B cell (primary cell): Measurements from ENCODE around the gene RNU4-1. TPM values are rescaled to one million over a fixed set of nuclear protein-coding genes. Genes with fewer than 3 reads are reported as not detected.

Experiments used
- ATAC-seq: fragments of 200-7000 bp; cut with Tn5 transposase; one replicate; pipeline ENCODE4 v1.10.0; 2021; ENCODE audit warnings: low read depth, mild to moderate bottlenecking, moderate number of reproducible peaks, moderate library complexity
- CTCF ChIA-PET: fragments of 350-600 bp; sonication (Branson Sonifier 250); formaldehyde crosslinking; loops from one replicate; lab custom pipeline; 2021; ENCODE audit warnings: antibody characterized with exemption, inconsistent platforms; lab: Charles Lee
- POLR2A ChIA-PET: fragments of 350-600 bp; sonication (Branson Sonifier 250); formaldehyde crosslinking; loops from one replicate; lab custom pipeline; 2021; ENCODE audit warnings: antibody characterized with exemption; lab: Charles Lee
- DNase-seq: peaks from one replicate; pipeline ENCODE4 v3.0.0; 2013
- H2AFZ ChIP-seq: 2 replicates; pipeline ENCODE4 v1.6.1; 2012; ENCODE audit warnings: mild to moderate bottlenecking, low read depth, low read length; ENCODE audit not compliant: insufficient read depth, poor library complexity, severe bottlenecking
- H3K27ac ChIP-seq, 2 donors: 1 replicate in 1 of 2; 2 replicates in 1 of 2; pipeline ENCODE4 v1.5.1; 2012 to 2013; ENCODE audit warnings: low read length in 2 of 2, mild to moderate bottlenecking in 2 of 2, moderate library complexity in 1 of 2
- H3K27me3 ChIP-seq, 4 experiments: fragments of 200-600 bp in 1 of 4; sonication (generic) in 1 of 4; replicated peaks in 1 of 4; 1 replicate in 2 of 4; 2 replicates in 2 of 4; pipeline versions ENCODE4 v1.6.1 to v1.7.0; 2013 to 2016; ENCODE audit warnings: low read length in 3 of 4, mild to moderate bottlenecking in 2 of 4, mixed read lengths in 1 of 4, moderate library complexity in 1 of 4; ENCODE audit not compliant: insufficient read depth in 4 of 4, control insufficient read depth in 3 of 4; ENCODE audit errors: control extremely low read depth in 1 of 4
- H3K36me3 ChIP-seq, 2 experiments: replicated peaks in 1 of 2; 1 replicate in 1 of 2; 2 replicates in 1 of 2; pipeline versions ENCODE4 v1.6.1 to v1.7.1; 2013; ENCODE audit warnings: low read length in 1 of 2; ENCODE audit not compliant: insufficient read depth in 2 of 2, control insufficient read depth in 1 of 2; ENCODE audit errors: control extremely low read depth in 1 of 2, extremely low read depth in 1 of 2
- H3K4me1 ChIP-seq, 2 donors: fragments of 200-600 bp in 1 of 2; sonication (generic) in 1 of 2; 1 replicate in 1 of 2; 2 replicates in 1 of 2; pipeline versions ENCODE4 v1.5.1 to v1.6.1; 2013 to 2017; ENCODE audit warnings: low read length in 2 of 2; ENCODE audit not compliant: control insufficient read depth in 2 of 2, insufficient read depth in 2 of 2
- H3K4me2 ChIP-seq: replicated peaks from 2 replicates; pipeline ENCODE3; 2012; ENCODE audit warnings: mild to moderate bottlenecking, low read depth, low read length; ENCODE audit not compliant: poor library complexity, severe bottlenecking
- H3K4me3 ChIP-seq, 5 experiments: fragments of 200-600 bp in 1 of 5; sonication (generic) in 1 of 5; 1 replicate in 3 of 5; 2 replicates in 2 of 5; pipeline versions ENCODE4 v1.5.1 to v1.7.0; 2011 to 2016; ENCODE audit warnings: low read length in 4 of 5, mild to moderate bottlenecking in 4 of 5, low read depth in 2 of 5, control low read depth in 1 of 5, moderate library complexity in 1 of 5; ENCODE audit not compliant: insufficient read depth in 1 of 5; ENCODE audit errors: control extremely low read depth in 1 of 5, extremely low read depth in 1 of 5
- H3K79me2 ChIP-seq: fragments of 200-600 bp; sonication (generic); one replicate; pipeline ENCODE4 v1.6.0; 2016; ENCODE audit warnings: low read length; ENCODE audit not compliant: control insufficient read depth, insufficient read depth
- H3K9ac ChIP-seq: fragments of 200-600 bp; sonication (generic); 2 replicates; pipeline ENCODE4 v1.6.1; 2017; ENCODE audit warnings: mild to moderate bottlenecking, low read length, moderate library complexity
- H3K9me3 ChIP-seq, 3 donors: one replicate each; pipeline versions ENCODE4 v1.6.1 to v1.7.1; 2013; ENCODE audit warnings: low read length in 2 of 3; ENCODE audit not compliant: control insufficient read depth in 2 of 3, insufficient read depth in 1 of 3; ENCODE audit errors: control extremely low read depth in 1 of 3
- H4K20me1 ChIP-seq: 2 replicates; pipeline ENCODE4 v1.6.0; 2012; ENCODE audit warnings: mild to moderate bottlenecking, low read length; ENCODE audit not compliant: insufficient read depth, control insufficient read depth, poor library complexity, severe bottlenecking
- H3K27ac Mint-ChIP-seq: one replicate; pipeline ENCODE4 v1.8.0; 2021; ENCODE audit warnings: mixed read lengths
- H3K27me3 Mint-ChIP-seq: one replicate; pipeline ENCODE4 v1.8.0; 2021; ENCODE audit warnings: mixed read lengths
- H3K4me1 Mint-ChIP-seq: one replicate; pipeline ENCODE4 v1.8.0; 2021; ENCODE audit warnings: mixed read lengths
- H3K4me3 Mint-ChIP-seq: one replicate; pipeline ENCODE4 v1.8.0; 2021; ENCODE audit warnings: mixed read lengths
- H3K9me3 Mint-ChIP-seq: one replicate; pipeline ENCODE4 v1.8.0; 2022; ENCODE audit warnings: mixed read lengths; ENCODE audit not compliant: insufficient read depth
- EZH2 ChIP-seq: IDR thresholded peaks from 2 replicates; pipeline ENCODE4 v1.6.1; 2012; ENCODE audit warnings: borderline replicate concordance, low read depth, mild to moderate bottlenecking, moderate library complexity, low read length; ENCODE audit not compliant: insufficient read depth, poor library complexity, severe bottlenecking
- WGBS: methylation state at CpG from one replicate; pipeline ENCODE4 v1.1.5; 2013; ENCODE audit warnings: missing lambda C conversion rate; ENCODE audit not compliant: insufficient coverage; 5-methylcytosine and 5-hydroxymethylcytosine counted together
- intact Hi-C: fragments of 100-400 bp; cut with micrococcal nuclease; formaldehyde crosslinking; loops from one replicate; pipeline ENCODE4 v1.10.0; 2022
- polyA plus RNA-seq: library from polyadenylated mRNA; depleted of rRNA; stranded (reverse); fragments of >200 nt; gene quantifications from 2 replicates; pipeline ENCODE4 v1.2.3, GENCODE V29; 2012
- total RNA-seq, 2 donors: library from RNA; stranded (reverse); fragments of 120-200 nt in 1 of 2; gene quantifications; 1 replicate in 1 of 2; 2 replicates in 1 of 2; pipeline versions ENCODE4 v1.2.3 to v1.2.4, GENCODE V29; 2013 to 2022
- TF ChIP-seq, protein P1 (sequence below): fragments of 200-600 bp; IDR thresholded peaks from one replicate; pipeline ENCODE4 v1.8.0; 2022; ENCODE audit warnings: antibody characterized with exemption, mild to moderate bottlenecking

Gene RNU4-1
- total and polyA plus RNA-seq, 2 donors (not counting 1 experiment from before 2014, with no cell fraction given): 3,269 TPM; not detected in 1

DNA sequence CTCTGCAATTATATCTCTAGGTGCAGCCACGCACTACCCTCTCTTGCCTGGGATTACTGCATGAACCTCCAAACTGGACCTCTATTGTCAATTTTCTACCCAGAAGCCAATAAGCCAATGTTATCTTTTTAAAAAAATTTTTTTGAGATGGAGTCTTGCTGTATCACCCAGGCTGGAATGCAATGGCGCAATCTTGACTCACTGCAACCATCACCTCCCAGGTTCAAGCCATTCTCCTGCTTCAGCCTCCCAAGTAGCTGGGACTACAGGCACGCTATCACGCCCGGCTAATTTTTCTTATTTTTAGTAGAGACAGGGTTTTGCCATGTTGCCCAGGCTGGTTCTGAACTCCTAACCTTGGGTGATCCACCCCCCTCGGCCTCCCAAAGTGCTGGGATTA is 16.3 kb downstream of the RNU4-1 start:
- Mint-ChIP-seq H3K4me1 (no peaks in the 10 kb centered on the region), H3K27me3 (peaks cover 4% of the 10 kb centered on the region), H3K4me3 (no peak overlapping the region), H3K27ac (no peak overlapping the region), H3K9me3 (no peaks in the 10 kb centered on the region)
- 83% methylated on average over 1 of the region's 6 CpGs for WGBS
- intact Hi-C loops: no loop called here
- Histone ChIP-seq H3K27ac (no peak overlapping the region), H2AFZ (no peak overlapping the region), H3K4me3 (no peak overlapping the region), H3K9me3 (peaks cover 0 to 14% (median 0%) of the 10 kb centered on the region in 3 donors), H3K79me2 (no peaks in the 10 kb centered on the region), H3K27me3 (peaks cover 0 to 5% (median 1%) of the 10 kb centered on the region in 4 experiments), H3K4me1 (no peaks in the 10 kb centered on the region), H3K36me3 (no peaks in the 10 kb centered on the region), H4K20me1 (no peaks in the 10 kb centered on the region), H3K4me2 (no peak overlapping the region), H3K9ac (no peak overlapping the region)
- POLR2A ChIA-PET: interaction anchor here (0.6 kb wide), 1 partner anchor 12 kb away, joined by 11 read pairs; no protein-coding TSS in a partner anchor
- DNase-seq: no peak
- CTCF ChIA-PET: no interaction called here
- ATAC-seq: no peak
- no peak for TF ChIP-seq EZH2
- TF ChIP-seq, protein P1, sequence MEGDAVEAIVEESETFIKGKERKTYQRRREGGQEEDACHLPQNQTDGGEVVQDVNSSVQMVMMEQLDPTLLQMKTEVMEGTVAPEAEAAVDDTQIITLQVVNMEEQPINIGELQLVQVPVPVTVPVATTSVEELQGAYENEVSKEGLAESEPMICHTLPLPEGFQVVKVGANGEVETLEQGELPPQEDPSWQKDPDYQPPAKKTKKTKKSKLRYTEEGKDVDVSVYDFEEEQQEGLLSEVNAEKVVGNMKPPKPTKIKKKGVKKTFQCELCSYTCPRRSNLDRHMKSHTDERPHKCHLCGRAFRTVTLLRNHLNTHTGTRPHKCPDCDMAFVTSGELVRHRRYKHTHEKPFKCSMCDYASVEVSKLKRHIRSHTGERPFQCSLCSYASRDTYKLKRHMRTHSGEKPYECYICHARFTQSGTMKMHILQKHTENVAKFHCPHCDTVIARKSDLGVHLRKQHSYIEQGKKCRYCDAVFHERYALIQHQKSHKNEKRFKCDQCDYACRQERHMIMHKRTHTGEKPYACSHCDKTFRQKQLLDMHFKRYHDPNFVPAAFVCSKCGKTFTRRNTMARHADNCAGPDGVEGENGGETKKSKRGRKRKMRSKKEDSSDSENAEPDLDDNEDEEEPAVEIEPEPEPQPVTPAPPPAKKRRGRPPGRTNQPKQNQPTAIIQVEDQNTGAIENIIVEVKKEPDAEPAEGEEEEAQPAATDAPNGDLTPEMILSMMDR: no peak

DNA sequence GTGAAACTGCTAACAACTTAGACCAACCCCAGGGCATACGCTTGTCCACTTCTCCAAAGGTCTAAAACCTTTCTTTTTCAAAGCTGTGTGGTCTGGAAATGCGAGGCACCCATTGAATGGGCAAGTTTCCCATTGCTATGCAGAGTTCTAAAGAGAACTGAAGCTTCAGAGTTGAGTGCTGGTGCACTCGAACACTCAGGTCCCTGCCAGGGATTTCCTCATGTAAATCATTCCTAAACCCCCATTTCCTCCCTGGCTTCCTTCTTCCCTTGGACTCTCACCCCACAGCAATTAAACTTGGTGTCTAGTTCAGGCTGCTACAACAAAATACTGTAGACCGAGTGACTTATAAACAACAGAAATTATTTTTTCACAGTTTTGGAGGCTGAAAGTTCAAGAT is 25.3 kb downstream of the RNU4-1 start:
- no peak overlapping the region for H3K4me3 Mint-ChIP-seq
- Histone ChIP-seq H3K79me2 (no peaks in the 10 kb centered on the region), H2AFZ (no peak overlapping the region), H3K27ac (no peak overlapping the region), H3K9me3 (no peaks in the 10 kb centered on the region), H3K9ac (no peak overlapping the region), H3K27me3 (peaks cover 0 to 56% (median 23%) of the 10 kb centered on the region in 4 experiments), H3K36me3 (no peaks in the 10 kb centered on the region), H4K20me1 (peaks cover 5% of the 10 kb centered on the region), H3K4me1 (peaks cover 21 to 26% of the 10 kb centered on the region in 2 donors), H3K4me3 (no peak overlapping the region), H3K4me2 (no peak overlapping the region)
- DNase-seq: no peak
- CTCF ChIA-PET: interaction anchor here (1.4 to 11.9 kb wide), 3 partner anchors 13 to 40 kb away, joined by 3 to 313 read pairs (median 11); no protein-coding TSS in a partner anchor
- no peak for TF ChIP-seq EZH2
- TF ChIP-seq, protein P1: no peak
- H3K4me1 Mint-ChIP-seq: peaks cover 20% of the 10 kb centered on the region
- H3K9me3 Mint-ChIP-seq: no peaks in the 10 kb centered on the region
- no peak overlapping the region for H3K27ac Mint-ChIP-seq
- ATAC-seq: no peak
- WGBS: 24% methylated on average over 2 of the region's 4 CpGs
- intact Hi-C loops: no loop called here
- H3K27me3 Mint-ChIP-seq: peaks cover 32% of the 10 kb centered on the region
- POLR2A ChIA-PET: interaction anchor here (0.7 kb wide), 1 partner anchor 33 kb away, joined by 3 read pairs; no protein-coding TSS in a partner anchor
